HG03060 (cell line): ENCODE measurements around the gene DHCR24.

ENCODE experiments used
- ATAC-seq: cut with Tn5 transposase; IDR thresholded peaks from one replicate; pipeline ENCODE4 v1.9.1; 2021; ENCODE audit warnings: low read depth, moderate number of reproducible peaks; ENCODE audit not compliant: unreplicated experiment

Gene DHCR24

DNA sequence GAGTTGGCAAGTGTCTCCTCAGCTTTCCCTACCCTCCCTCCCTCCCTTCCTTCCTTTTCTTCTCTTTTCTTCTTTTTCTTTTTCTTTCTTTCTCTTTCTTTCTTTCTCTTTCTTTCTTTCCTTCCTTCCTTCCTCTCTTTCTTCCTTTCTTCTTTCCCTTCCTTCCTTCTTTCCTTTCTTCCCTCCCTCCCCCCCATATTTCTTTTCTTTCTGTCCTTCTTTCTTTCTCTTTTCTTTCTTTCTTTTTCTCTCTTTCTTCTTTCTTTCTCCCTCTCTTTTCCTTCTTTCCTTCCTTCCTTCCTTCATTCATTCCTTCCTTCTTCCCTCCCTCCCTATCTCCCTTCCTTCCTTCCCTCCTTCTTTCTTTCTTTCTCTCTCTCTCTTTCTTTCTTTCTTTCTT is 67.3 kb downstream of the DHCR24 start:
- ATAC-seq: no peak

GRCh38 chr1:54819195-54819536 is 67.8 kb downstream of the DHCR24 start:
- ATAC-seq: no peak

- ATAC-seq: no peak
These were observed 68.4 kb downstream of the DHCR24 start for GRCh38 chr1:54818461-54819194.

DNA sequence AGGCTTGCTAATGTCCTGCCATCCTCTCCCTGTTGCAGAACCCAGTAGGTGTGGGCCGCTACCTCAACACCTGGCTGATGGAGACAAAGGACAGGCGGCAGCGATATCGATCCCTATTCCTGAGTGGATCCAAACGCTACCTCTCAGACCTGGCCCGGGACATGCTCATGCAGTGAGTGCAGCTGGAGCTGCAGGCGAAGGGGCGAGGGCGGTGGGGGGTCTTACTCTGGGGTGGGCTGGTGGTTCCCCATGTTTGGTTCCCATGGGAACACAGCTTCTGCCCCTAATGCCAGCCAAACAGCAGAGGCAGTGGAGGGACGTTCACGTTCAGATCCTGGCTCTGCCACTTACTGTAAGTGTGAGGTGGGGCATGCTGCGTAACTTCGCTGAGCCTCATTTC is 70.0 kb downstream of the DHCR24 start:
- no peak for ATAC-seq

GRCh38 chr1:54816130-54816529 is 70.9 kb downstream of the DHCR24 start:
- no peak for ATAC-seq

DNA sequence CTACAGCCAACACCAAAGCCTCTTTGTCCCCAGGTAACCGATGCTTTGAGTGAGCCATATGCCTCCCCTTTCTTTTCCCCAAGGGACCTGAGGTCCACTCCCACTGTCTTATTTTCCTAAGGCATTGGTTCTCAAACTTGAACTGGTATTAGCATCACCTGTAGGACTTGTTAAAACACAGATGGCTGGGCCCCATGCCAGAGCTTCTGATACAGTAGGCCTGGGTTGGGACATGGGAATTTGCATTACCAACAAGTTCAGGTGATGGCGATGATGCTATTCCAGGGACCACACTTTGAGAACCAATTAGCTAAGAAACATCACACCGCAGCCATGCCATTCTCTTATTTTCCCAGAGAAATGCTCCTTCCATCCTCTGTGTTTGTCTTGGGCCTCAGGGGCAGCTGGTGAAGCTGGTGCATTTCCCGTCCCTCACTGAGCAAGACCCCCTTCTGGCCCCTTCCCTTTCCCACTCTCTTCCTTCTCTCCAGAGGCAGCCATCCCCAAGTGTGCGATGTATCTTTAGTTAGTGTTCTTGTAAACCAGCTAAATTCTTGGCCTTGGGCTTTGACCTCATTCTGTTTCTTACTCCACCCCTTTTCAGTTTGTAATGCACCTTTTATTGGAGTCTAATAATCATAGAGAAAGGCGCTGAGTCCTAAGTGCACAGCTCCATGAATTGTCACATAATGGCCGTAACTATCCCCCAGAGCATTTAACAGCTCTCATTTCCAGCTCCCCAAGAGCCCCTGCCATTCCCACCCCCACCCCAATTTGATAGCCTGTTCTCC is 71.7 kb downstream of the DHCR24 start:
- no peak for ATAC-seq

- ATAC-seq: no peak
These were observed 72.4 kb downstream of the DHCR24 start for GRCh38 chr1:54814571-54814970.

DNA sequence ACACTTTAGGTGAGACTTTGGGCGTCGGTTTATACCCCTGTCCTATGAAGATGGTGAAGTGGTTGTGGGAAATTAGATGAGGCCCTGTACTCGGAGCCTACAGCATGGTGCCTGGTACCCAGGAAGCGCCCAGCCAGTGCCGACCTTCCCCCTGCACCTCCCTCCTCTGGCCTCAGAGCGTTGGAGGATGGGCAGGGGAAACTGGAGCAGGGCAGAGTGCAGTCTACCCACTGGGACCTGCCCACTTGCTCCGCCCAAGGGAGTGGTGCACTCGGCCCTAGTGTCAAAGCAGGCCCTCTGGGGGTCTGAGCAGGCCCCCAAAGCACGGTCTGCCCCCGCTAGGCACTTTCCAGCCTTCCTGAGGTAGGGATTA is 72.9 kb downstream of the DHCR24 start:
- ATAC-seq: no peak

GRCh38 chr1:54813485-54814125 is 73.4 kb downstream of the DHCR24 start:
- ATAC-seq: no peak

DNA sequence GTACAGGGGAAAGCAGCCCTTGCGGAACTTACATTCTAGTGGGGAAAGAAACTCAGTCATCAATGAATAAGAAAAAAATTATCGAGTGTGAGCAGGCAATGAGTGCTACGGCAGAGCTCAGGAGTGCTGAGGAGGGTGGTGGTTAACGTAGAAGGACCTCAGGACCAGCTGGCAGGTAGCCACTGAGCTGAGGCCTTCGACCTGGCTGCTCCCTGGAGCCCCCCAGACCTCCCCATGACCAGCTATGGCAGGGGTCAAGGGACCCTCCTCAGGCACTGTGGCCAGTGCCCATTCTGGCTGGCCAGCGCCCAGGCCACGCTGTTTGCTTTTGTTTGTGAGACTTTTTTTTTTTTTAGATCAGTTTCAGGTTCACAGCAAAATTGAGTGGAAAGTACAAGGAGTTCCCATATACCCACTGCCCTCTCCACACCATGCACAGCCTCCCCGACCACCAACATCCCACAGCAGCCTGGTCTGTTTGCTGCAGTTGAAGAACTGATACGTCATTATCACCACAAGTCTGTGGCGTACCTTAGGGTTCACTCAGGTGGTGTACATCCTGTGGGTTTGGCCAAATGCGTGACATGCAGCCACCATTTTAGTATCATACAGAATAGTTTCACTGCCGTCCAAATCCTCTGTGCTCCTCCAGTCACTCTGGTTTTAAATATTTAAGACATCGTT is 74.1 kb downstream of the DHCR24 start:
- ATAC-seq: no peak

DNA sequence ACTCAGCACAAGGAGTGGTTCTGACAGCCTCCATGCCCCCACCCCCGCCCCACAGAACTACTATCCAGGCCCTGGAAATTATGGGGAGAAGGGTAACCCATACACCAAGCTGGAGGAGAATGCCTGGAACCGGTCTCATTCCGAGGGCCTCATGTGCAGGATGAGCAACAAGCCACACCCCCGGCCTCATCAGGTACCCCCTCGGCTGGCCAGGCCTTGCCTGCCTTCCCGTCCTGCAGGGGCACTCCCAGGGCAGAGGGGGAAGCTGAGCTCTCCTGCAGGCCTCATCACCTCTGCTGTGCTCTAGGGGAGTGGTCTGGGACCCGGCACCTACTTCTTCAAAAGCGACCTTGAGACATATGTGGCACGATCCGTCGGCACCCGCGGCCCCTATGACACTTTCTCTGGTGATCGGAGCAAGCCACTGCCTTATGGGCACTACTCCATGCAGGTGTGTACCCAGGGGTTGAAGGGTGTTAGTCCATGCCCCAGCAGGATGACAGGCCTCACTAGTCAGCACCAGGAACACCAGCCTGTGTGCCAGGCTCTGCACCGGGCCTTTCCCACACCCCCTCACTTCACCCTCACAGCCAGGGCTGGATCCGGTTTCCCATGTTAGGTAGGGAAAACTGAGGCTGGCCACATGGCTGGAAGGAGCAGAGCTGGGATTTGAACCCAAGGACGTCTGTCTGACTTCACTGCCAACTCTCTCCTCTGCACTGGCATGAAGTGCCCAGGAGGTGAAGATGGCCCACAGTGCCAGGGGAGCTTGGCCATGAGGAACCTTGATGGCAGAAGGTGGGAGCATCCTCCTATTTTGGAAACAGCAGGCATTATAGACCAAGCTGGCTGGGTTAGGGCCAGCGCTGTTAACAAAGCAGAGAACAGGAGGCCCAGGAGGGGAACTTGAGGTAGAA is 75.0 kb downstream of the DHCR24 start:
- ATAC-seq: no peak

GRCh38 chr1:54811066-54811465 is 75.9 kb downstream of the DHCR24 start:
- no peak for ATAC-seq

GRCh38 chr1:54810153-54810942 is 76.6 kb downstream of the DHCR24 start:
- ATAC-seq: no peak

DNA sequence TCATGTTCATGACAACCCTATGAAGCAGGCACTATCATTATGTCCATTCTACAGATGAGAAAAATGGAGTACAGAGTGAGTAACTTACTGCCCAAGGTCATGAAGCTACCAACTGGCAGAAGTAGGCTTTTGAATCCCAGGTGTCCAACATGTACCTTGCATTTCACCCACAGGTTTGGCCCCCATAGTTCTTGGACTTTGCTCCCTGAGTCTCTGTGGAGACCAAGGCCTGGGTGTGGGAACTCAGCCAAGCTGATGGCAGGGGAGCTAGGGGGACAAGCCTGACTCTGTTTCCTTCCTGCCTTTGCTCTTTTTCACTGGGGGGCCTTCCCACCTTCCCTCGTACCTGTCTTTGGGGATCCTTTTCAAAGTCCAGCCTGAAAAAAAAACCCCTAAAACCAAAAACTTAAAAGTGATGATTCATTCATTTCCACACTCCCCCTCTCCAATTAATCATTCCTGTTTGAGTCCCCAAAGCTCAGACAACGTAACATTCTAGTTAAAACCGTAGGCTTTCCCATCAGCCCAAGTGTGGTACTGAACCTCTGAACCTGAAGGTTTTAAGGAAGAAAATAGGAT is 77.4 kb downstream of the DHCR24 start:
- ATAC-seq: no peak

DNA sequence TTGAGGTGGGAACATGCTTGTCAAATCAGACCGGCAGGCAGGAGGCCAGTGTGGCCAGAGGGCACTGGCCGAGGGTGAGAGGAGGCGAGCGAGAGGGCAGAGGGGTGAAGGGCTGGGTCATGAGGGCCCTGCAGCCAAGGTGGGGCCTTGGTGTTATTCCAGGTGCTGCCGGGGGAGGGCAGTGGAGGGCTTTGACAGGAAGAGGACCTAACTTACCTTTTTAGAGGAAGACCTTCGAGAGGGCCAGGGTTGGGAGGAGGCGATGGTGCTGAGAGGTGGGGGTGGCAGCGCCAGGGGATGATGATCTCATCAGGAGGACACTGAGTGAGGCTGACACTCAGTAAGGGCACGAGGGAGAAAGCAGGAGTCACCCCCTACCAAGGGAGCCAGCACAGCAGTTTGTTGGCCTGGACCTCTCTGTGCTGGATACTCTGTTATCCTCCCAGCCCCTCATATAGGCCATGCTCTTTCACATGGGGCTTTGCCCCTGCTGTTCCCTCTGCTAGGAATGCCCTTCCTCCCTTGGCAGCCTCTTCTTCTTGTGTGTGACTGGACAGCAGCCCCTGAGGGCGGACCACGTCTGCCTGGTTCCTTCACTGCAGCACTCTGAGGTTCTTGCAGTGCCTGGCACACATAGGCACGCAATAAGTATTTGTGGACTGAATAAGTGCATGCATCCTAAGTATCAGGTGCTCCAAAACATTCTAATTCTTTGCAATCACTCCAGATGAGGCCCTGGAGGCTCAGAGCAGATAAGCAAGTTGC is 78.4 kb downstream of the DHCR24 start:
- ATAC-seq: no peak

DNA sequence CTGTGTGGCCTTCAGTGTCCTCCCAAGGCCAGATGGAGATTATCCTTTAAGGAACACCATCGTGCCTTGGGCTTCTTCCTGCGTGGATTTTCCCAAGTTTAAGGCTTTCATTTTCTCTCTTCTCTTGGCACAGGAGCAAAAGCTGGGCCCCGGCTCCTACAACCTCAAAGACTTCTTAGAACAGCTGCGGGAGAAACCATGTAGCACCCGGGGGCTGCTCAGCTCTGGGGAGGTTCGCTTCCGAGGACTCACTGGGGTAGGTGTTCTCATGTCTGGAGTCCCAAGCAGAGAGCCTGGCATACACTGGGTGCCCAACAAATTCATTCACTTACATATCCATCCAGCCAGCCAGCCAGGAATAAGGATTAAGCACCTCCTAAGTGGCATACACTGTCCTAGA is 79.2 kb downstream of the DHCR24 start:
- ATAC-seq: no peak

DNA sequence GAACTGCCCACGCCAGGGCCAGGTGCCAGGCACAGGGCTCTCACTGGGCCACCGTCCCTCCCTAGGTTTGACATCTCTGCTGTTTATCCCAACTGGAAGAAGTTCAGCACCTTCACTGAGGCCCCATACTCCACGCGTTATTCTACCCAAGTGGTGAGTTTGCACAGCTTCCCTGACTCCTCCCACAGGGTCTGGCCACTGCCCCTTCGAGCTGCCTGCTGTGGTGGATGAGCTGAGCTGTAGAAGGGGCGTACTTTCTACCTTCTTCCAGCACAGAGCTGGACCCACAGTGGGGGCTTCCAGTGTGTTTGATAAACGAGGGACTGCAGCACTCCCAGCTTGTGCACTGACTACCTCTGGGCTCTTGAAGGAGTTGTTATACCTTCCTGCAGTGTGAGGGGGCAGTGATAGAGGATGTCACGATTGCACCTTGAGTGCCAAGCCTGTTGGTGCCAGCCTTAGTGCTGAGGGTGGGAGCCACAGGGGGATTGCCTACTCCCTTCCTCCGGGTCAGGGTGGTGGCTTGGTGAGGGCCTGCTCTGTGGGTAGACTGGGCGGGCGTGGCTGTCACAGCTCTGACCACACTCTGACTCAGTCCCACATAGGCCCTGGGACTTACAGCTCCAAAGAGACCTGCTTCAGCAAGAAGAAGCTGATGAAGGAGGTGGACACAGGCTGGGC is 79.9 kb downstream of the DHCR24 start:
- no peak for ATAC-seq

DNA sequence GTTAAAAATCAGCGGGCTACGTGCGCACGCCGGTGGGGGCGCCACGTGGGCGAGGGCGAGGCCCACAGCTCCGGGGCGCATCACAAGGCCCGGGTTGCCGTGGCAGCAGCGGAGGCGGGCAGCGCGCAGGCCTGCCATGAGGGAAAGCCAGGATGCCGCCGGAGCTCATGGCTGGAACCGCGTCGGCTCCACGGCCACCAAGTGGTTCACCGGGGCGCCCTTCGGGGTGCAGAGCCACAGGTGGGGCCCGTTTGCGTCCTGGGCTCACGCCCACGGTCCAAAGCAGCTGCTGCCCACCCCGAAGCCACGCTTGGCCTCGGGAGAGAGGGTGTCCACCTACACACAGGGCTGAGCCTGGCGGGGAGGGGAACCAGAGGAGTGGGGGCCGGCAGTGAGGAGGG is 81.0 kb downstream of the DHCR24 start:
- ATAC-seq: no peak
